GM12864 (cell line): Measurements from ENCODE around the gene CPPED1.

Experiments used
- DNase-seq: peaks from one replicate; pipeline ENCODE4 v3.0.0-alpha.2; 2011; ENCODE audit warnings: low read depth
- H3K4me3 ChIP-seq: 2 replicates; pipeline ENCODE4 v1.5.1; 2011; ENCODE audit warnings: mild to moderate bottlenecking, low read depth, low read length, control low read depth
- TF ChIP-seq, protein P1 (sequence below): IDR thresholded peaks from 2 replicates; pipeline ENCODE4 v1.5.1; 2011; ENCODE audit warnings: low read depth, mild to moderate bottlenecking, moderate library complexity, low read length, control low read depth, inconsistent platforms; ENCODE audit errors: missing control alignments

CPPED1 gene

DNA sequence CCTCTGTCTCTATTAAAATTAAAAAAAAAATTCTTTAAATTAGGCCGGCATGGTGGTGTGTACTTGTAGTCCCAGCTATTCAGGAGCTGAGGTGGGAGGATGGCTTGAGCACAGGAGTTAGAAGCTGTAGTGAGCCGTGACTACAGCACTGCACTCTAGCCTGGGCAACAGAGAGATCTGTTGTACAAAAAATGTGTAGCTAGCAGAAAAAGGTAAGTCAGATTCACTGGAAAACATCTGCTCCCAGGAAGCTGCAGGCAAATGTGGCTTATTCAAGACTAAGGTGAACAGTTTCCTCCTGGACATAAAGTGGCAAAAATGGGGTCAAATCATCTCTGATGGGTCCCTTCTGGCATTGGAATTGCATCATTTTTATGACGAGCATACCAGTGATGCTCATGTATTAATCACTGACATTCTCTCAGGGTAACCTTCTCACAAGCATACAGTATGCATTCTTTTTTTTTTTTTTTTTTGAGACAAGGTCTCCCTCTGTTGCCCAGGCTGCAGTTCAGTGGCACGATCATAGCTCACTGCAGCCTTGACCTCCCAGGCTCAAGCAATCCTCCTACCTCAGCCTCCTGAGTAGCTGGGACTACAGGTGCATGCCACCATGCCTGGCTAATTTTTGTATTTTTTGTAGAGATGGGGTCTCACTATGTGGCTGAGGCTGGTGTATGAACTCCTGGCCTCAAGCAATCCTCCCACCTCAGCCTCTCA, 48.7 kb downstream of the CPPED1 start:
- no peak for DNase-seq

DNA sequence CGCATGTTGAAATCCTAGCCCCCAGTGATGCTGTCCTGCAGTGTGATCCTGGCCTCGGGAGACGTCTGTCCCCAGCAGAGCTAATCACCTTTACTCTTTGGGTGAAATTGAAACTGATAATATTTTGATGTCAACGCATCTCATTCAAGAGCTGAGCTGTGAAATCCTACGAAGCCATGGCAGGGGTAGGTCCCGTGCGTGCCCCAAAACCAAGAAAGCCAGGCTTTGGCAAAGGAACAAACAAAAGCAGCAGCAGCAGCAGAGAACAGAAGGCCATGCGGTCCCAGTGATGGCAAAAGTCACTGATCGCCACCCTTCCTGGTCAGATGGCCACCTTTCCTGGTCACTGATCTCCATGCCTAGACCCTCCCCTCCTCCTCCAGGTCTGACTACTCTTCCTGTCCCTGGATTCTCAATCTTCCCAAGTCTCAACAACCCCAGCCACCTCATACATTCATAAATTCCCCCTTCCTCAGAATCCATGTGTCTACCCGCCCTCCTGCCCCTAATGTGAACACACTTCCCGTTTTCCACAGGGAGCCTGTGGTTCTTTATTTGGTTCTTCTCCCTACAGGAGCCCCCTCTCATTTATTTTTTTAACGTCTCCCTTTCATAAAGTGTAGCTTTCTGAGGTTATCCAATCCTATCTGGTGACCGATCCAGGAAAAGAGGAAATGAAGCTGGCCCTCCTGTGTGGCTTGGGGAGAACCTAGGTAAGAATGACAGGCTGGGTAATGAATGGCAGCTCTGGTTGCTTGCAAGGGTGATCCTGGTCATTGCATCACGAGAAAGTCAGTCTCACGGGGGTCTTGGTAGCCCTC, 50.3 kb downstream of the CPPED1 start:
- TF ChIP-seq, protein P1, sequence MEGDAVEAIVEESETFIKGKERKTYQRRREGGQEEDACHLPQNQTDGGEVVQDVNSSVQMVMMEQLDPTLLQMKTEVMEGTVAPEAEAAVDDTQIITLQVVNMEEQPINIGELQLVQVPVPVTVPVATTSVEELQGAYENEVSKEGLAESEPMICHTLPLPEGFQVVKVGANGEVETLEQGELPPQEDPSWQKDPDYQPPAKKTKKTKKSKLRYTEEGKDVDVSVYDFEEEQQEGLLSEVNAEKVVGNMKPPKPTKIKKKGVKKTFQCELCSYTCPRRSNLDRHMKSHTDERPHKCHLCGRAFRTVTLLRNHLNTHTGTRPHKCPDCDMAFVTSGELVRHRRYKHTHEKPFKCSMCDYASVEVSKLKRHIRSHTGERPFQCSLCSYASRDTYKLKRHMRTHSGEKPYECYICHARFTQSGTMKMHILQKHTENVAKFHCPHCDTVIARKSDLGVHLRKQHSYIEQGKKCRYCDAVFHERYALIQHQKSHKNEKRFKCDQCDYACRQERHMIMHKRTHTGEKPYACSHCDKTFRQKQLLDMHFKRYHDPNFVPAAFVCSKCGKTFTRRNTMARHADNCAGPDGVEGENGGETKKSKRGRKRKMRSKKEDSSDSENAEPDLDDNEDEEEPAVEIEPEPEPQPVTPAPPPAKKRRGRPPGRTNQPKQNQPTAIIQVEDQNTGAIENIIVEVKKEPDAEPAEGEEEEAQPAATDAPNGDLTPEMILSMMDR: no peak
- no peak for DNase-seq
- no peak overlapping the region for H3K4me3 ChIP-seq

More for the DNA sequence above, 48.7 kb downstream of the CPPED1 start:
- TF ChIP-seq, protein P1: no peak
- H3K4me3 ChIP-seq: no peak overlapping the region

DNA sequence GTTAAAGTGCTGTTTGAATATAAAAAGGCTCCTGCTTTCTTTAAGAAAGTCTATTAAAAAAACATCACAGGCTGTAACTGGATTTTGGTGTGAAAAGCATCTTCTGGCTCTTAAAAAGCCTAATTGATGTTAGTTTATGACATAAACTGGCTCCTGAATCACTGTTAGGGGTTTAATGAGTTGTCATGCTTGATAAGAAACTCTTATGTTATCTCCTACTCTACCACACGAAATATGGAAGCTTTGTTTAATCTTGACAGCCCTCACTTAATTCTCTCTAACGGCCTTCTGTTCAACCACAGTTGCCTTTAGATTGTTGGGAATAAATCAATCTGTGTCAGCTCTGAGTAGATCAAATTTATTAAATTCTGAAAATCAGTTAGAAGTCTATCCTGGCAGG, 51.5 kb downstream of the CPPED1 start:
- no peak for DNase-seq
- TF ChIP-seq, protein P1: no peak
- no peak overlapping the region for H3K4me3 ChIP-seq

DNA sequence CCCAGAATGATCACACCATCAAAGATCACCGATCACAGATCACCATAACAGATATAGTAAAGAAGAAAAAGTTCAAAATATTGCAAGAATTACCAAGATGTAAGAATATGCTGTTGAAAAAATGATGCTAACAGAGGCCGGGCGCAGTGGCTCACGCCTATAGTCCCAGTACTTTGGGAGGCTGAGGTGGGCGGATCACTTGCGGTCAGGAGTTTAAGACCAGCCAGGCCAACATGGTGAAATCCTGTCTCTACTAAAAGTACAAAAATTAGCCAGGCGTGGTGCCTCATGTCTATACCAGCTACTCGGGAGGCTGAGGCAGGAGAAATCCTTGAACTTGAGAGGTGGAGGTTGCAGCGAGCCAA, 53.2 kb downstream of the CPPED1 start:
- no peak for DNase-seq
- H3K4me3 ChIP-seq: no peak overlapping the region
- TF ChIP-seq, protein P1: no peak

DNA sequence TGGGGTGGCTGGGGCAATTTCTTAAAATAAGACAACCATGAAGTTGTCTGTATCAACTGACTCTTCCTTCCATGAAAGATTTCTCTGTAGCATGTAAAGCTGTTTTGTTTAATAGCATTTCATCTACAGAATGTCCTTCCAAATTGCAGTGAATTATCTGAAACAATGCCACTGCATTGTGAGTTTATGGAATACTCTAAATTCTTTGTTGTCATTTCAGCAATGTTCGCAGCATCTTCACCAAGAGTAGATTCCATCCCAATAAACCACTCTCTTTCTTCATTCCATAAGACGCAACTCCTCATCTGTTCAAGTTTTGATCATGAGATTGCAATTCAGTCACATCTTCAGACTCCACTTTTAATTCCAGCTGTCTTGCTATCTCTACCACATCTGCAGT, 54.6 kb downstream of the CPPED1 start:
- TF ChIP-seq, protein P1: no peak
- DNase-seq: no peak
- no peak overlapping the region for H3K4me3 ChIP-seq

DNA sequence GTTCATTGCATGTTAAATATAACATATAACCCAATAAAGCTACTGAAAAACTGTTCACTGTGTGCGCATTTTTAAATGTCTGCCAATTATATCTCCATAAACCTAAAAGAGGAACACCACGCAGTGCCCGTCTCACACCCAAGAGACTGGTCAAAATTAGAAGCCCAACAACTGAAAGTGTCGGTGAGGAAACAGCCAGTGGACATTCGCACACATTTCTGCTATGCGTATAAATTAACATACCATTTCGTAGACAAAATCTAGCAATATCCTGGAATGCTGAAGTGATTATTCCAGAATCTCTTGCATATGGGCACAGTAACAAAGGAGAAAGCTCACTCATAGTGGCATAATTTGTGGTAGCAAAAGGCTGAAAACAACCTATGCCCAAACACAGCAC, 55.9 kb downstream of the CPPED1 start:
- TF ChIP-seq, protein P1: no peak
- H3K4me3 ChIP-seq: no peak overlapping the region
- no peak for DNase-seq
